SK-N-SH treated with all-trans-retinoic acid at 6 μM for 48 hours (cell line): ENCODE results near the gene EXOC4.
A peak's percentile ranks its signal among the peaks of the same experiment; 100 is the strongest.

Experiments
- ATAC-seq: fragments of 200-7000 bp; cut with Tn5 transposase; 3 replicates; pipeline ENCODE4 v1.9.1; 2020; ENCODE audit warnings: mild to moderate bottlenecking, moderate library complexity
- ARNTL ChIP-seq: fragments of 450-650 bp; formaldehyde crosslinking; IDR thresholded peaks from 2 replicates; pipeline ENCODE4 v1.5.0; 2020; ENCODE audit warnings: low read depth, mild to moderate bottlenecking, moderate library complexity, borderline replicate concordance
- BACH2 ChIP-seq: fragments of 250-450 bp; sonication (Bioruptor Pico); IDR thresholded peaks from 2 replicates; pipeline ENCODE4 v1.9.0; 2021; ENCODE audit warnings: mild to moderate bottlenecking, borderline replicate concordance
- CSDC2 ChIP-seq: fragments of 250-450 bp; sonication (Bioruptor Pico); IDR thresholded peaks from 2 replicates; pipeline ENCODE4 v1.5.0; 2020; ENCODE audit warnings: mild to moderate bottlenecking, moderate library complexity
- ESRRG ChIP-seq: fragments of 250-450 bp; sonication (Bioruptor Pico); IDR thresholded peaks from 2 replicates; pipeline ENCODE4 v1.6.1; 2021; ENCODE audit warnings: mild to moderate bottlenecking
- GLIS3 ChIP-seq: fragments of 250-450 bp; sonication (Bioruptor Pico); IDR thresholded peaks from 2 replicates; pipeline ENCODE4 v1.5.0; 2020; ENCODE audit warnings: mild to moderate bottlenecking, moderate library complexity
- OSR1 ChIP-seq: fragments of 250-450 bp; sonication (Bioruptor Pico); IDR thresholded peaks from 2 replicates; pipeline ENCODE4 v1.8.0; 2022; ENCODE audit warnings: moderate library complexity, mild to moderate bottlenecking, inconsistent platforms
- PPARA ChIP-seq: fragments of 250-450 bp; sonication (Bioruptor Pico); IDR thresholded peaks from 2 replicates; pipeline ENCODE4 v1.5.0; 2020; ENCODE audit warnings: mild to moderate bottlenecking, borderline replicate concordance
- RARB ChIP-seq: fragments of 250-450 bp; sonication (Bioruptor Pico); IDR thresholded peaks from 2 replicates; pipeline ENCODE4 v1.8.0; 2021; ENCODE audit warnings: mild to moderate bottlenecking, moderate library complexity
- SNAI2 ChIP-seq: fragments of 250-450 bp; sonication (Bioruptor Pico); IDR thresholded peaks from 2 replicates; pipeline ENCODE4 v1.5.0; 2020; ENCODE audit warnings: mild to moderate bottlenecking, moderate library complexity
- TCF4 ChIP-seq: fragments of 250-450 bp; sonication (Bioruptor Pico); IDR thresholded peaks from 2 replicates; pipeline ENCODE4 v1.8.0; 2021; ENCODE audit warnings: mild to moderate bottlenecking, moderate library complexity, borderline replicate concordance
- TOX ChIP-seq: fragments of 250-450 bp; sonication (Bioruptor Pico); IDR thresholded peaks from 2 replicates; pipeline ENCODE4 v1.8.0; 2021; ENCODE audit warnings: mild to moderate bottlenecking, moderate library complexity, borderline replicate concordance
- ZFP3 ChIP-seq: fragments of 250-450 bp; sonication (Bioruptor Pico); IDR thresholded peaks from 2 replicates; pipeline ENCODE4 v1.5.0; 2020; ENCODE audit warnings: mild to moderate bottlenecking, moderate library complexity
- ZFP30 ChIP-seq: fragments of 450-650 bp; formaldehyde crosslinking; IDR thresholded peaks from 2 replicates; pipeline ENCODE4 v1.5.0; 2022; ENCODE audit warnings: mild to moderate bottlenecking, moderate library complexity
- ZNF565 ChIP-seq: fragments of 450-650 bp; formaldehyde crosslinking; conservative IDR thresholded peaks from 2 replicates; pipeline ENCODE4 v1.5.0; 2020; ENCODE audit warnings: low read depth, mild to moderate bottlenecking, moderate library complexity
- ZNF70 ChIP-seq: fragments of 450-650 bp; formaldehyde crosslinking; IDR thresholded peaks from 2 replicates; pipeline ENCODE4 v1.5.0; 2020; ENCODE audit warnings: mild to moderate bottlenecking, moderate library complexity
- TF ChIP-seq, protein P1 (sequence below): fragments of 250-450 bp; sonication (Bioruptor Pico); IDR thresholded peaks from 2 replicates; pipeline ENCODE4 v1.5.0; 2020; ENCODE audit warnings: mild to moderate bottlenecking, moderate library complexity
- TF ChIP-seq, protein P2 (sequence below): fragments of 250-450 bp; sonication (Bioruptor Pico); IDR thresholded peaks from 2 replicates; pipeline ENCODE4 v1.5.1; 2021; ENCODE audit warnings: mild to moderate bottlenecking, moderate library complexity
- TF ChIP-seq, protein P3 (sequence below): fragments of 250-450 bp; sonication (Bioruptor Pico); IDR thresholded peaks from 2 replicates; pipeline ENCODE4 v1.5.1; 2020; ENCODE audit warnings: low read depth, mild to moderate bottlenecking, moderate library complexity
- TF ChIP-seq, protein P4 (sequence below): fragments of 250-450 bp; sonication (Bioruptor Pico); IDR thresholded peaks from 2 replicates; pipeline ENCODE4 v1.8.0; 2021; ENCODE audit warnings: low read depth, mild to moderate bottlenecking, moderate library complexity, borderline replicate concordance
- TF ChIP-seq, protein P5 (sequence below): fragments of 250-450 bp; sonication (Bioruptor Pico); IDR thresholded peaks from 2 replicates; pipeline ENCODE4 v1.8.0; 2020; ENCODE audit warnings: mild to moderate bottlenecking, moderate library complexity, borderline replicate concordance

The EXOC4 gene

DNA sequence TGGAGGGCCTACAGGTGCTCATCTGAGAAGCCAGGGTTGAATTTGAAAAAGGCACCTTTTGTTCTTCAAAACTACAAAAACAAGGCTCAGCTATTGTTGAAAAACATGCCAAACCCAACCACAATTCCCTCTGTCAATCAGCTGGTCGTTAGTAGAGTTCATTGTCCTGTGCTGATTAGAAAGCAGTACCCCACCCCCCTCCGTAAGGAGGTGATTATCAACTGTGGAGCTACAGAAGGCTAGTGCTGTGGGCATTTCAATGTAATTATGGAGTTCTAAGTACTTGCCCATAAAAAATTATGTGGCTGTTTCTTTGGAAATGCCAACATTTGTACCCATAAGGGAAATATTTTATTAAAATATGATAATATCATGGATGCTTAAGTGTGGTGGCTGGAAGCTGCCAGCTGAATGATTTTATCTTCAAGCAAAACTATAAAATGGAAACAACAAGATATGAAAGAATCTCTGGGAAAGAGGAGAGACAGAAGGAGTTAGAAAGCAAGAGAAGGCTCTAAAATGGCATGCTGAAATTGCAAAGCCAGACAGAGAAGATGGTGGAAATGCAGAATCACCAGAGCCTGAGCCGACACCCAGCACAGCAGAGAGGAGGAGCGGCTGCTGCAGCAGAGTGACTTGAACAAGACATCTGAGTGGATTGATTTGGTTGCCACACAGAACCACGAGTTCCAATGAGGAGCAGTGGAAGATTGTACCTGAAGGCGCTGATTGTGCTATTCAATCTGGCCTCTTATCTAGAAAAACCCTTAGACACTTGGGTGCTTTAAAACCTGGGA lies 694.8 kb downstream of the EXOC4 start:
- TF ChIP-seq, protein P1, sequence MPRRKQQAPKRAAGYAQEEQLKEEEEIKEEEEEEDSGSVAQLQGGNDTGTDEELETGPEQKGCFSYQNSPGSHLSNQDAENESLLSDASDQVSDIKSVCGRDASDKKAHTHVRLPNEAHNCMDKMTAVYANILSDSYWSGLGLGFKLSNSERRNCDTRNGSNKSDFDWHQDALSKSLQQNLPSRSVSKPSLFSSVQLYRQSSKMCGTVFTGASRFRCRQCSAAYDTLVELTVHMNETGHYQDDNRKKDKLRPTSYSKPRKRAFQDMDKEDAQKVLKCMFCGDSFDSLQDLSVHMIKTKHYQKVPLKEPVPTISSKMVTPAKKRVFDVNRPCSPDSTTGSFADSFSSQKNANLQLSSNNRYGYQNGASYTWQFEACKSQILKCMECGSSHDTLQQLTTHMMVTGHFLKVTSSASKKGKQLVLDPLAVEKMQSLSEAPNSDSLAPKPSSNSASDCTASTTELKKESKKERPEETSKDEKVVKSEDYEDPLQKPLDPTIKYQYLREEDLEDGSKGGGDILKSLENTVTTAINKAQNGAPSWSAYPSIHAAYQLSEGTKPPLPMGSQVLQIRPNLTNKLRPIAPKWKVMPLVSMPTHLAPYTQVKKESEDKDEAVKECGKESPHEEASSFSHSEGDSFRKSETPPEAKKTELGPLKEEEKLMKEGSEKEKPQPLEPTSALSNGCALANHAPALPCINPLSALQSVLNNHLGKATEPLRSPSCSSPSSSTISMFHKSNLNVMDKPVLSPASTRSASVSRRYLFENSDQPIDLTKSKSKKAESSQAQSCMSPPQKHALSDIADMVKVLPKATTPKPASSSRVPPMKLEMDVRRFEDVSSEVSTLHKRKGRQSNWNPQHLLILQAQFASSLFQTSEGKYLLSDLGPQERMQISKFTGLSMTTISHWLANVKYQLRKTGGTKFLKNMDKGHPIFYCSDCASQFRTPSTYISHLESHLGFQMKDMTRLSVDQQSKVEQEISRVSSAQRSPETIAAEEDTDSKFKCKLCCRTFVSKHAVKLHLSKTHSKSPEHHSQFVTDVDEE (CRISPR knock-in tag), result 0 out of 2 replicates have a peak, but pooled peaks have one; percentile 22
- TF ChIP-seq, protein P2, sequence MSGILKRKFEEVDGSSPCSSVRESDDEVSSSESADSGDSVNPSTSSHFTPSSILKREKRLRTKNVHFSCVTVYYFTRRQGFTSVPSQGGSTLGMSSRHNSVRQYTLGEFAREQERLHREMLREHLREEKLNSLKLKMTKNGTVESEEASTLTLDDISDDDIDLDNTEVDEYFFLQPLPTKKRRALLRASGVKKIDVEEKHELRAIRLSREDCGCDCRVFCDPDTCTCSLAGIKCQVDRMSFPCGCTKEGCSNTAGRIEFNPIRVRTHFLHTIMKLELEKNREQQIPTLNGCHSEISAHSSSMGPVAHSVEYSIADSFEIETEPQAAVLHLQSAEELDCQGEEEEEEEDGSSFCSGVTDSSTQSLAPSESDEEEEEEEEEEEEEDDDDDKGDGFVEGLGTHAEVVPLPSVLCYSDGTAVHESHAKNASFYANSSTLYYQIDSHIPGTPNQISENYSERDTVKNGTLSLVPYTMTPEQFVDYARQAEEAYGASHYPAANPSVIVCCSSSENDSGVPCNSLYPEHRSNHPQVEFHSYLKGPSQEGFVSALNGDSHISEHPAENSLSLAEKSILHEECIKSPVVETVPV (CRISPR knock-in tag), result no peak
- TF ChIP-seq ARNTL (CRISPR knock-in tag), result no peak
- TF ChIP-seq, protein P3, sequence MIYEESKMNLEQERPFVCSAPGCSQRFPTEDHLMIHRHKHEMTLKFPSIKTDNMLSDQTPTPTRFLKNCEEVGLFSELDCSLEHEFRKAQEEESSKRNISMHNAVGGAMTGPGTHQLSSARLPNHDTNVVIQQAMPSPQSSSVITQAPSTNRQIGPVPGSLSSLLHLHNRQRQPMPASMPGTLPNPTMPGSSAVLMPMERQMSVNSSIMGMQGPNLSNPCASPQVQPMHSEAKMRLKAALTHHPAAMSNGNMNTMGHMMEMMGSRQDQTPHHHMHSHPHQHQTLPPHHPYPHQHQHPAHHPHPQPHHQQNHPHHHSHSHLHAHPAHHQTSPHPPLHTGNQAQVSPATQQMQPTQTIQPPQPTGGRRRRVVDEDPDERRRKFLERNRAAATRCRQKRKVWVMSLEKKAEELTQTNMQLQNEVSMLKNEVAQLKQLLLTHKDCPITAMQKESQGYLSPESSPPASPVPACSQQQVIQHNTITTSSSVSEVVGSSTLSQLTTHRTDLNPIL (CRISPR knock-in tag), result no peak
- no peak for TF ChIP-seq GLIS3 (CRISPR knock-in tag)
- no peak for TF ChIP-seq BACH2 (CRISPR knock-in tag)
- TF ChIP-seq, protein P4, sequence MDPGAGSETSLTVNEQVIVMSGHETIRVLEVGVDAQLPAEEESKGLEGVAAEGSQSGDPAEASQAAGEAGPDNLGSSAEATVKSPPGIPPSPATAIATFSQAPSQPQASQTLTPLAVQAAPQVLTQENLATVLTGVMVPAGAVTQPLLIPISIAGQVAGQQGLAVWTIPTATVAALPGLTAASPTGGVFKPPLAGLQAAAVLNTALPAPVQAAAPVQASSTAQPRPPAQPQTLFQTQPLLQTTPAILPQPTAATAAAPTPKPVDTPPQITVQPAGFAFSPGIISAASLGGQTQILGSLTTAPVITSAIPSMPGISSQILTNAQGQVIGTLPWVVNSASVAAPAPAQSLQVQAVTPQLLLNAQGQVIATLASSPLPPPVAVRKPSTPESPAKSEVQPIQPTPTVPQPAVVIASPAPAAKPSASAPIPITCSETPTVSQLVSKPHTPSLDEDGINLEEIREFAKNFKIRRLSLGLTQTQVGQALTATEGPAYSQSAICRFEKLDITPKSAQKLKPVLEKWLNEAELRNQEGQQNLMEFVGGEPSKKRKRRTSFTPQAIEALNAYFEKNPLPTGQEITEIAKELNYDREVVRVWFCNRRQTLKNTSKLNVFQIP (CRISPR knock-in tag), result no peak
- TF ChIP-seq OSR1 (CRISPR knock-in tag), result no peak
- ATAC-seq, result no peak

DNA sequence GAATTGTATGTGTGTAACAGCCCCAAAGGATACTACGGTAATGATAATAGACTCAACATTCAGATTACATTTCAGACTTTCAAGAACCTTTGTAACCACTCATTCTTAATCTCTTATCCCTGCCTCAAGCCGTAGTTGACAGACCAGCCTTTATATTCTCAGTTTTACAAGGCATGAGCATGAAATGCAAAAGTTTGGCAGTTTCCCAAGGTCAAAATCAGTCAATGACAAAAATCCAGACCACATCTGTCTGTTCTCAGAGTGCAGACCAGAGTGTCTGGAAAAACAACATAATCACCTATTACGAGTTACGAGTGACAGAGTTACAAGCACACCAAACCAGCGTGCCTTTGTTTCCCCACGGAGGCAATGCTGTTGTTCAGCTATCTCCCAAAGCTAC lies 695.7 kb downstream of the EXOC4 start:
- no peak for ATAC-seq
- TF ChIP-seq PPARA (CRISPR knock-in tag) (no peak), BACH2 (CRISPR knock-in tag) (no peak), ZFP30 (CRISPR knock-in tag) (no peak), CSDC2 (CRISPR knock-in tag) (no peak), ZNF70 (CRISPR knock-in tag) (no peak), ARNTL (CRISPR knock-in tag) (no peak), OSR1 (CRISPR knock-in tag) (no peak), ESRRG (no peak), SNAI2 (CRISPR knock-in tag) (no peak), ZNF565 (CRISPR knock-in tag) (no peak), TOX (CRISPR knock-in tag) (no peak), RARB (CRISPR knock-in tag) (no peak), TCF4 (no peak; the same call in 1 of the 2 replicates), ZFP3 (no peak)
- TF ChIP-seq, protein P5, sequence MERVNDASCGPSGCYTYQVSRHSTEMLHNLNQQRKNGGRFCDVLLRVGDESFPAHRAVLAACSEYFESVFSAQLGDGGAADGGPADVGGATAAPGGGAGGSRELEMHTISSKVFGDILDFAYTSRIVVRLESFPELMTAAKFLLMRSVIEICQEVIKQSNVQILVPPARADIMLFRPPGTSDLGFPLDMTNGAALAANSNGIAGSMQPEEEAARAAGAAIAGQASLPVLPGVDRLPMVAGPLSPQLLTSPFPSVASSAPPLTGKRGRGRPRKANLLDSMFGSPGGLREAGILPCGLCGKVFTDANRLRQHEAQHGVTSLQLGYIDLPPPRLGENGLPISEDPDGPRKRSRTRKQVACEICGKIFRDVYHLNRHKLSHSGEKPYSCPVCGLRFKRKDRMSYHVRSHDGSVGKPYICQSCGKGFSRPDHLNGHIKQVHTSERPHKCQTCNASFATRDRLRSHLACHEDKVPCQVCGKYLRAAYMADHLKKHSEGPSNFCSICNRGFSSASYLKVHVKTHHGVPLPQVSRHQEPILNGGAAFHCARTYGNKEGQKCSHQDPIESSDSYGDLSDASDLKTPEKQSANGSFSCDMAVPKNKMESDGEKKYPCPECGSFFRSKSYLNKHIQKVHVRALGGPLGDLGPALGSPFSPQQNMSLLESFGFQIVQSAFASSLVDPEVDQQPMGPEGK (CRISPR knock-in tag), result no peak
- TF ChIP-seq, protein P1 (CRISPR knock-in tag), result no peak
- TF ChIP-seq, protein P3 (CRISPR knock-in tag), result no peak
- TF ChIP-seq, protein P2 (CRISPR knock-in tag), result no peak
- TF ChIP-seq, protein P4 (CRISPR knock-in tag), result no peak
